Right ventricle myocardium inferior (tissue), 1 donor: ENCODE results near the gene HCRTR1. TPM values are rescaled to one million over a fixed set of nuclear protein-coding genes. Genes with fewer than 3 reads are reported as not detected.
"Not testable (repeated sequence)": the region's sequence is repeated elsewhere in the genome, so short reads cannot be mapped to it uniquely, and the experiment has no call there.

Experiments used
- ATAC-seq: fragments of 200-7000 bp; cut with Tn5 transposase; one replicate; pipeline ENCODE4 v1.9.1; 2020; ENCODE audit warnings: mild to moderate bottlenecking, moderate library complexity
- DNase-seq: peaks from one replicate; pipeline ENCODE4 v3.0.0; 2021; ENCODE audit errors: missing footprints
- intact Hi-C: fragments of 100-400 bp; cut with DNase I; formaldehyde crosslinking; loops from one replicate; pipeline ENCODE4 v1.11.0; 2022
- total RNA-seq: library from RNA; stranded (reverse); fragmentation: NEBNext Ultra II Directional; extraction: Animal tissue kit (Norgen Biotek cat#: 25700); gene quantifications from one replicate; pipeline ENCODE4 v1.2.1, GENCODE V29; 2021
- donor health status: DM: no; HTN: yes; CAD: no; lungs with severe emphysema.

HCRTR1 gene
- total RNA-seq, 1 donor from 2014 or later: 0.49 TPM

GRCh38 chr1:31580513-31580870, 37.0 kb upstream of the HCRTR1 start:
- DNase-seq: no peak
- no peak for ATAC-seq
- intact Hi-C loops: loop anchor here (5.0 kb wide), 1 partner anchor 47 kb away; no protein-coding TSS in a partner anchor

DNA sequence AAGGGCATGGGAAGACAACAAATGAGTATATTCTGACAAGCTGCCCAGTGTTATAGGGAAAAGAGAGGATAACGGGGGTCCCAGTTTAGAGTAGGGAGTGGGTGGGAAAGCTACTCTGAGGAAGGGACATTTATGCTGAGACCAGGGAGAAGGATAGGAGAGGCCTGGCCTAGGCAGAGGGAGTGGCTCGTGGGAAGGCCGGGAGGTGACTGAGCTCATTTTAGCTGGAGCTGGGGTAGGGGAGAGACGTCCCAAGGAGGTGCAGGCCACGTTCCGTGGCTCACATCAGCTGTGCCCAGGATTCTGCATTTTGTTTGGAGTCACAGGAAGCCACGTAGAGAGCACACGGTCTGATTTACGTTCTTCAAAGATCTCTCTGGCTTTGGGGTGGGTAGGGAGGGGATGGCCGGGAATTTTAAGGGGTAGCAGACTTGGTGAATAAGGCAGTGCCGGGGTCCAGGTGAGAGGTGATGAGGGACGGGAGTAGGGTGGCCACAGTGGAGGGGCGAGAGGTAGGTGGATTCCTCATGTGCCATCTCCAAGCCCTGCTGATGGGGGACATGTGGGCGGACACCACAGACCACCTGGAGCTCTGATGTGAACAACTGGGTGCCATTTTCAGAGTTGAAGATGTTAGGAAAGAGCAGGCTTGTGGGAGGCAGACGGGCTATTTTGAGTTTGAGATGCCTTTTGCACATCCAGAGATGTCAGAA, 36.4 kb upstream of the HCRTR1 start:
- intact Hi-C loops: loop anchor here (5.0 kb wide), 1 partner anchor 46 kb away; no protein-coding TSS in a partner anchor
- DNase-seq: no peak
- no peak for ATAC-seq

- DNase-seq (no peak), ATAC-seq (peak; percentile 70)
Observed at GRCh38 chr1:31581821-31582810, 35.4 kb upstream of the HCRTR1 start.

GRCh38 chr1:31583082-31583994, 34.2 kb upstream of the HCRTR1 start:
- DNase-seq (no peak), ATAC-seq (peak; percentile 12)
- intact Hi-C loops: loop anchor here (5.0 kb wide), 1 partner anchor 44 kb away; no protein-coding TSS in a partner anchor

More at GRCh38 chr1:31581821-31582810, 35.4 kb upstream of the HCRTR1 start:
- intact Hi-C loops: loop anchor here (5.0 kb wide), 1 partner anchor 45 kb away; no protein-coding TSS in a partner anchor

DNA sequence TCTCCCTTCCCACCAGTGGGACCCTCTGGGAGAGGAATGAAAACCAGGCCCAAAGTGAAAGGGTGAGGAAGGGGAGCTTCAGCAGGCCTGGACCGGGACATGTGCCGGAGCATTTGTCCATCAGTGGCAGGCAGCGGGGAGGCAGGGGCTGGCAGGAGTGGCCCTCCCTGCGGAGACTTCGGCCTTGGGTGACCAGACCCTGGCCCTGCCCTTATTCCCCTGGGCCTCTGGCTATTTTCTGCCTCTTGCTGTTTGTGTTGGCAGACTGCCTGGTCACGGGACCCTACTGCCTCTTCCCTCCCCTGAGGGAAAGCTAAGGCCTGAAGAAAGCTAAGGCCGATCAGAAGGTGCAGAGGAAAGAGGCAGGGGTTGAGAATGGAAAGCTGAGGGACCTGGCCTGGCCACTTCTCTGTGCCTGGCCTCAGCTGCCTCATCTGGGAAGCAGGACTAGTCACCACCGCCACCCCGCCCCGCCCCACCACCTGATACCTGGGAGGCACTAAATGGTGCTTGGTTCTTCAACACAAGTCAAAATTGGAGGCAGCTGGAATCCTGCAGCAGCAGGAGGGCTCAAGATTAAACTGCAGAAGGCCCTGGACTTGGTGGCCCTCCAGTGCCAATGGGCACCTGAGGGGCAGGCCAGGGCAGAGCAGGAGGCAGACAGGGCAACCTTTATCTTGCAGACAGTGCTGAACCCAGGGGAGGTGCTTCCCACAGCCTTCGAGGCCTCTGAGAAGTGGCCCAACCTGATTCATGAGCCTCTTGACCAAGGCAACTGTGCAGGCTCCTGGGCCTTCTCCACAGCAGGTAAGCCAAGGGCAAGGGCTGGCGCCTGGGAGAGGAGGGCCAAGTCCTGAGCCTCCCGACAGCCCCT, 33.3 kb upstream of the HCRTR1 start:
- peak; percentile 84 for DNase-seq
- intact Hi-C loops: loop anchor here (5.0 kb wide), 1 partner anchor 43 kb away; no protein-coding TSS in a partner anchor
- ATAC-seq: peak; percentile 53

DNA sequence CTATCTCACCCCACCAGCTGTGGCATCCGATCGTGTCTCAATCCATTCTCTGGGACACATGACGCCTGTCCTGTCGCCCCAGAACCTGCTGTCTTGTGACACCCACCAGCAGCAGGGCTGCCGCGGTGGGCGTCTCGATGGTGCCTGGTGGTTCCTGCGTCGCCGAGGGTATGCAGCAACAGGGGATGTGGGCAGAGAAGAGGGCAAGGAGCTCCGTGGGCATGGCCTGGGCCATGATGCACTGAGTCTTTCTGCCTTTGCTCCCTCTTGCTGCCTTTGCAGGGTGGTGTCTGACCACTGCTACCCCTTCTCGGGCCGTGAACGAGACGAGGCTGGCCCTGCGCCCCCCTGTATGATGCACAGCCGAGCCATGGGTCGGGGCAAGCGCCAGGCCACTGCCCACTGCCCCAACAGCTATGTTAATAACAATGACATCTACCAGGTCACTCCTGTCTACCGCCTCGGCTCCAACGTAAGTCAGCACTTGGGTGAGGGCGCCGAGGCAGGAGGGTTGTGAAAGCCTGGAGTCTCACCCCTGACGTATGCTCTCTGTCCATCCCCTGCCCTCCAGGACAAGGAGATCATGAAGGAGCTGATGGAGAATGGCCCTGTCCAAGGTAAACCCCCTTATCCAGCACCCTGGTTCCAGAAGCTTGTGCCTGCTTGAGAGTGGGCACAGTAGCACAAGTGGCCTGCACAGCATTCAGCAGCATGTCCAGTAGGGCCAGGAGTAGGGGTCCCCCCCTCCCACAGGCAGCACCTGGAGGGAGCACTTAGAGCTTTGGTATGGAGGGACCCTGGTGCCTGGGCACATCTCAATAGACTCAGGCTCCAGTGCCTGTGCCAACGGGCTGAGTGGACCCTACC, 32.4 kb upstream of the HCRTR1 start:
- intact Hi-C loops: loop anchor here (5.0 kb wide), 1 partner anchor 42 kb away; no protein-coding TSS in a partner anchor
- ATAC-seq: no peak
- no peak for DNase-seq

- no peak for DNase-seq
- ATAC-seq: no peak
- intact Hi-C loops: no loop called here
Observed at GRCh38 chr1:31585736-31586365, 31.6 kb upstream of the HCRTR1 start.

- no peak for ATAC-seq
- intact Hi-C loops: no loop called here
- DNase-seq: no peak
Observed at GRCh38 chr1:31586376-31587327, 30.8 kb upstream of the HCRTR1 start.

DNA sequence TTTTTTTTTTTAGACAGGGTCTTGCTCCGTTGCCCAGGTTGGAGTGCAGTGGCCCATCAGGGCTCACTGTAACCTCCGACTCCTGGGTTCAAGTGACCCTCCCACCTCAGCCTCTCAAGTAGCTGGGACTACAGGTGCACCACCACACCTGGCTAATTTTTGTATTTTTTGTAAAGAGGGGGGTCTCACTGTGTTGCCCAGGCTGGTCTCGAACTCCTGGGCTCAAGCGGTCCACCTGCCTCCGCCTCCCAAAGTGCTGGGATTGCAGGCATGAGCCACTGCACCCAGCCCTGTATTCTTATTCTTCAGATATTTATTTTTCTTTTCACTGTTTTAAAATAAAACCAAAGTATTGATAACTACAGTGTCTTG, 30.2 kb upstream of the HCRTR1 start:
- ATAC-seq, DNase-seq, intact Hi-C loops: not testable (repeated sequence)

DNA sequence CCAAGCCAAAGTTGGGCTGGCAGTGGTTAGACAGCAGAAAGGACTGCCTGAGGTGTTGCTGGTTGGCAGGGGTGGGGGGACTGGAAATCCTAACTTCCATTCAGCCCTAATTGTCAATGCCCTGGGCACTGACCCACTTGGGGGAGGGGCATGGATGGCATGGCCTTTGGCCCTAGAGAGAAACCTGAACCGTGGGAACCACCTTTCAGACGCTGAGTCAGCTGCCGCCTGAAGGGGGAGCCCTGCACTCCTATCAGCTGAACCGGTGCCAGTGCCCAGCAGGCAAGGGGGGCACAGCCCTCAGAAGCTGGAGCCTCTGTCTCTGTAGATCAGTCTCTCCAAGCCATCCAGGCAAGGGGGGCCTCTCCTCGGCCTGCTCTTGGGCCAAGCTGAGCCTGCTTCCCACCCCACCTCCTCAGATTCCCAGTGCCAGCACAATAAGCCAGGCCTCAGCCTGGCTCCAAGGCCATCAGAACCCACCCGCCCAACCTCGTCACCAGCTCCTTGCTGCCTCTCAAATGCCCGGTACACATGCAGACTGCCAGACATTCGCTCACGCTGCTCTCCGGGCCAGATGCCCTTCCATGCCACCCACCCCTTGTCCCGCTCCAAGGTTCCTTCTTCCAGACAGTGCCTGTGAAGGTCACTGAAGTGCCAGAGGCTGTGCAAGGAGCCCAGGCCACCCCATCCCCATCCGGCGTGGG, 29.6 kb upstream of the HCRTR1 start:
- intact Hi-C loops: no loop called here
- peak; percentile 49 for ATAC-seq
- no peak for DNase-seq

DNA sequence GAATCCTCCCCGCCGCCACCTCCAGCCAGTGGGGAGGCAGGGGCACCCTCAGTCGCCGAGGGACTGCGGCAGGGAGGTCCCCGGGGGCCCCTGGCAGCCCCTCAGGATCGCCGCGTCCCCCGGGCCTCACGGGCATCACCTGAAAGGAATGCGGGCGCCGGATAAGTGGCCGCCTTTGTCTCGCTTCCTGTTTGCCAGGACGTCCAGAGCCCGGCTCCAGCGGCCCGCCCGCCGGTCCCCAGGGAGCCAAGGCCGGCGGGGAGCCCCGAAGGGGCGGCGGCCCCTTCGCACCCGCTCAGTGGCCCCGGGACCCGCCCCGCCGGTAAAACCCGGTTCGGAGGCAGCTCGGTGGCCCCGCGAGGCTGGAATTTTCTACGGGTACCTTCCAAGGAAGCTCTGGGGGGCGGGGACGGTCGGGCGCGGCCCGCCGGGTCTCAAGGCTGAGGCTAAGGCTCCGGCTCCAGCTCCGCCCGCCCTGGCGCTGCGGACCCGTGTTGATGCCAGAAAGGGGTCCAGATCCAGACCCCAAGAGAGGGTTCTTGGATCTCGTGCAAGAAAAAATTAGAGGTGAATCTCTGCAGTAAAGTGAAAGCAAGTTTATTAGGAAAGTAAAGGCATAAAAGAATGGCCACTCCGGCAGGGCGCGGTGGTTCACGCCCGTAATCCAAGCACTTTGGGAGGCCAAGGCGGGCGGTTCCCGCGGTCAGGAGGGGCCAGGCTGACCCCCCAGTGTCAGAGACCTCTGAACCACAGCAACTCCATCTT, 28.6 kb upstream of the HCRTR1 start:
- DNase-seq (no peak), ATAC-seq (peak; percentile 14)
- intact Hi-C loops: no loop called here

DNA sequence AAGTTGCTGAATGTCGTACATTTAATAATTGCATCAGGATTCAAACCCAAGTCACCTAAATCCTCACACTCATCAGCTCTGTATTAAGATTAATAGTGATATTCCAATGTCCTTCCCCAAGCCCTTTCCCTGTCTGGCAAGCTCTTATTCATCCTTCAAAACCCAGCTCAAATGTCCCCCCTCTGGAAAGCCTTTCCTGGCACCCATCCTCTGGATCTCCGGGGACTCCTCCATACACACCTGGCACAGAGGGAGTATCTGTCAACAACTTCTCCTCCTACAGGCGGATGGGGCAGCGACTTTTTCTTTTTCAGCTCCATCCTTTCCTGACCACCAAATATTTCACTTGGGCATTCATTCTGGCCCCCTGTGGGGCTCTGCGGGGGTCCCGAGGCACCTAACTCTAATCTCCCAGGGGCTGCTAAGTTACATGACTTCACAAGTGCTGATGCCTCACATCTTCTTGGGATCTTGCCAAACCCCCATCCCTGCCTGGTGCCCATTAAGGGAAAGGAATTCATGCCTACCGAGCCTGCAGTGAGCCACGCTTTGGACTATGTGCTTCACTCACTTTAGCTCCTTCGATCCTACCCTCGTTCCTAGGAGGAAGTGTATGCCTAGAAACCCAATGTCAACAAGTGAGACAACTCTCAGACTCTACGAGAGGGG, 25.9 kb upstream of the HCRTR1 start:
- intact Hi-C loops: no loop called here
- no peak for ATAC-seq

GRCh38 chr1:31592132-31592531, 25.4 kb upstream of the HCRTR1 start:
- ATAC-seq (no peak), DNase-seq (no peak)
- intact Hi-C loops: no loop called here

More for the DNA sequence above, 25.9 kb upstream of the HCRTR1 start:
- no peak for DNase-seq
